ENCODE data around the gene SH3TC1. TPM values are rescaled to one million over a fixed set of nuclear protein-coding genes. Genes with fewer than 3 reads are reported as not detected.

Gene SH3TC1
- total RNA-seq, 5 donors from 2014 or later (not counting 1 experiment from before 2014, with no cell fraction given) = 24.6 to 103 (median 40.3) TPM

DNA sequence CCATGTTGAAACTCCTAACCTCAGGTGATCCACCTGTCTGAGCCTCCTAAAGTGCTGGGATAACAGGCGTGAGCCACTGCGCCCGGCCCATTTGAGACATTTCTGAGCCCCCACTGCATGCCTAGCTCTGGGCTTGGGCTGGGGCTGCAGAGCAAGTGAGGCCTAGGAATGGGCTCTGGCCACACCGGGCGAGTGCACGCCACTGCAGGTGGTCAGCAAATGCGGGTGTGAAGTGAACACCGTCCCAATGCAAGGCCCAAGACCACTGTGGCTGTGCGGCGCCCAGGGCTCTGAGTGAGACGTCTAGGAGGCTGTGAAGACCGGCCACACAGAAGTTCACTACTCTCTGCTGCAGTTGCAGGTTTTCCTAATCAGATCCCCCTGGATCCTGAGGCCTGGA, 9.5 kb downstream of the SH3TC1 start:
- H3K4me3 Mint-ChIP-seq = no peak overlapping the region
- Histone ChIP-seq H3K9me3 (no peaks in the 10 kb centered on the region), H3K4me3 (ENCODE audit: control insufficient read depth in 1 of 2, extremely low read depth in 1 of 2, low read length in 1 of 2) (no peak overlapping the region), H3K36me3 (ENCODE audit: control insufficient read depth in 2 of 2, extremely low read depth in 1 of 2, insufficient read depth in 1 of 2, low read length in 1 of 2) (peaks cover 2 to 10% of the 10 kb centered on the region in 2 donors), H3K4me1 (ENCODE audit: control insufficient read depth in 1 of 2, extremely low read depth in 1 of 2, insufficient read depth in 2 of 2, low read length in 2 of 2) (peaks cover 0 to 10% of the 10 kb centered on the region in 2 experiments), H3K27me3 (replicated peaks in 1 of 2; ENCODE audit: control insufficient read depth in 2 of 2, extremely low read depth in 1 of 2, insufficient read depth in 2 of 2, low read length in 1 of 2) (no peaks in the 10 kb centered on the region), H3K27ac (ENCODE audit: low read length) (no peak overlapping the region)
- peaks cover 12% of the 10 kb centered on the region for H3K36me3 Mint-ChIP-seq
- no peak overlapping the region for H3K27ac Mint-ChIP-seq
- no peak for DNase-seq
- H3K4me1 Mint-ChIP-seq = peaks cover 4 to 13% (median 10%) of the 10 kb centered on the region in 3 donors
- ATAC-seq (replicated peaks in 1 of 4) = no peak
- CTCF ChIA-PET = no interaction called here
- H3K27me3 Mint-ChIP-seq = no peaks in the 10 kb centered on the region
- POLR2A ChIA-PET = no interaction called here
- no peaks in the 10 kb centered on the region for H3K9me3 Mint-ChIP-seq
- 93% methylated on average over 12 of the region's 12 CpGs for WGBS (ENCODE audit: insufficient coverage)

DNA sequence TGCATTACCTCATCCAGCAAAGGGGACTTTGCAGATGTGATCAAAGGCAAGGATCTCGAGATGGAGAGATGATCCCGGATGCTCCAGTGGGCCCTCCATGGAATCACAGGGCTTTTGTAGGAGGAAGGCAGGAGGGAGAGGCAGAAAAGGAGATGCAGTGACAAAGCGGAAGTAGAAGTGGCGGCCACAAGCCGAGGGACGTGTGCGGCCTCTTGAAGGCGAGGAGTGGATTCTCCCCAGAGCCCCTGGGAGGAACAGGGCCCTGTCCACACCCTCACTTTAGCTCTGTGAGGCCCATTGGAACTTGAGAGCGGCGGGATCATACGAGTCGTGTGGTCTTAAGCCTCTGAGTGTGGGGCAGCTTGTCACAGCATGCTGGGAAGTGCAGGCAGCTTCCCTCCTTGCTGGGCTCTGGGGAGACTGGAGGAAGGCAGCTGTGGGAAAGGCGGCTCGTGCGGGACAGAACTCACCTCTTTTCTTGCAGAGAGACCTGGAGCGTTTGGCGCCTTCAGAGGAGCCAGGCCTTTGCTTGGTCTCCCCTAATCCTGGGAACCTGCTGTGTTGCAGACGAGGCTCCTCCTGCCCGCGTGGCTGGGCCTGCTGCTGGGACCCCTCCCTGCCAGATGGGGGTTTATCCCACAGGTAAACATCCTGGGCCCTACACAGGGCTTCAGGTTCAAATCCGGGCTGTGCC, 10.2 kb downstream of the SH3TC1 start:
- DNase-seq (no peak), ATAC-seq (replicated peaks in 1 of 4) (no peak)
- peaks cover 2 to 10% of the 10 kb centered on the region in 2 donors for H3K36me3 ChIP-seq (ENCODE audit: control insufficient read depth in 2 of 2, extremely low read depth in 1 of 2, insufficient read depth in 1 of 2, low read length in 1 of 2)
- POLR2A ChIA-PET = no interaction called here
- no peaks in the 10 kb centered on the region for H3K9me3 ChIP-seq
- peaks cover 0 to 10% of the 10 kb centered on the region in 2 experiments for H3K4me1 ChIP-seq (ENCODE audit: control insufficient read depth in 1 of 2, extremely low read depth in 1 of 2, insufficient read depth in 2 of 2, low read length in 2 of 2)
- H3K27ac ChIP-seq (ENCODE audit: low read length) = no peak overlapping the region
- WGBS (ENCODE audit: insufficient coverage) = 94% methylated on average over 21 of the region's 21 CpGs
- H3K9me3 Mint-ChIP-seq = no peaks in the 10 kb centered on the region
- H3K4me1 Mint-ChIP-seq = peaks cover 4 to 12% (median 8%) of the 10 kb centered on the region in 3 donors
- H3K36me3 Mint-ChIP-seq = peaks cover 16% of the 10 kb centered on the region
- no peak overlapping the region for H3K4me3 Mint-ChIP-seq
- H3K27me3 Mint-ChIP-seq = no peaks in the 10 kb centered on the region
- H3K27me3 ChIP-seq (replicated peaks in 1 of 2; ENCODE audit: control insufficient read depth in 2 of 2, extremely low read depth in 1 of 2, insufficient read depth in 2 of 2, low read length in 1 of 2) = no peaks in the 10 kb centered on the region
- no peak overlapping the region for H3K27ac Mint-ChIP-seq
- CTCF ChIA-PET = no interaction called here
- no peak overlapping the region for H3K4me3 ChIP-seq (ENCODE audit: control insufficient read depth in 1 of 2, extremely low read depth in 1 of 2, low read length in 1 of 2)

DNA sequence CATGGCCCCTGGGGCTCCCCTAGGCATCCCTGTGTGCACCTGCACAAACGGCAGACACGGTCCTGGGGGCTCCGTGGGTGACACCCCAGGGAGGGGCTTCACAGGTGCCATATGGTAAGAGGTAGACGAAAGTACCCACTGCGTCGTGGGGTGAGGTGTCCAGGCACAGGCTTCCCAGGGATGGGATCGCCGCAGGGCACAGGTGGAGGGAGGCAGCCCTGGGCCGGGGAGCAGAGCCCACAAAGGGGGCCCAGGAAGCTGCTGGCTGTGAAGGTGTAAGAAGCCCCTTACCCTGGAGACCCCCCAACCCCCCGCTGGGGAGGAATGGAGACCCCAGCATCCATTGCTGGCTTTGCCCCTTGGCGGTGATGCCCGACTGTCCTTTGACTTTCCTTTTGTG, 10.9 kb downstream of the SH3TC1 start:
- Histone ChIP-seq H3K9me3 (no peaks in the 10 kb centered on the region), H3K4me3 (ENCODE audit: control insufficient read depth in 1 of 2, extremely low read depth in 1 of 2, low read length in 1 of 2) (no peak overlapping the region), H3K4me1 (ENCODE audit: control insufficient read depth in 1 of 2, extremely low read depth in 1 of 2, insufficient read depth in 2 of 2, low read length in 2 of 2) (peaks cover 0 to 10% of the 10 kb centered on the region in 2 experiments), H3K36me3 (ENCODE audit: control insufficient read depth in 2 of 2, extremely low read depth in 1 of 2, insufficient read depth in 1 of 2, low read length in 1 of 2) (peaks cover 2 to 7% of the 10 kb centered on the region in 2 donors), H3K27ac (ENCODE audit: low read length) (no peak overlapping the region), H3K27me3 (replicated peaks in 1 of 2; ENCODE audit: control insufficient read depth in 2 of 2, extremely low read depth in 1 of 2, insufficient read depth in 2 of 2, low read length in 1 of 2) (no peaks in the 10 kb centered on the region)
- no peaks in the 10 kb centered on the region for H3K9me3 Mint-ChIP-seq
- H3K4me3 Mint-ChIP-seq = no peak overlapping the region
- ChIA-PET CTCF (no interaction called here), POLR2A (no interaction called here)
- no peak for ATAC-seq (replicated peaks in 1 of 4)
- H3K27me3 Mint-ChIP-seq = no peaks in the 10 kb centered on the region
- peaks cover 20% of the 10 kb centered on the region for H3K36me3 Mint-ChIP-seq
- no peak for DNase-seq
- 87% methylated on average over 8 of the region's 12 CpGs for WGBS (ENCODE audit: insufficient coverage)
- peaks cover 4 to 7% (median 6%) of the 10 kb centered on the region in 3 donors for H3K4me1 Mint-ChIP-seq
- no peak overlapping the region for H3K27ac Mint-ChIP-seq

DNA sequence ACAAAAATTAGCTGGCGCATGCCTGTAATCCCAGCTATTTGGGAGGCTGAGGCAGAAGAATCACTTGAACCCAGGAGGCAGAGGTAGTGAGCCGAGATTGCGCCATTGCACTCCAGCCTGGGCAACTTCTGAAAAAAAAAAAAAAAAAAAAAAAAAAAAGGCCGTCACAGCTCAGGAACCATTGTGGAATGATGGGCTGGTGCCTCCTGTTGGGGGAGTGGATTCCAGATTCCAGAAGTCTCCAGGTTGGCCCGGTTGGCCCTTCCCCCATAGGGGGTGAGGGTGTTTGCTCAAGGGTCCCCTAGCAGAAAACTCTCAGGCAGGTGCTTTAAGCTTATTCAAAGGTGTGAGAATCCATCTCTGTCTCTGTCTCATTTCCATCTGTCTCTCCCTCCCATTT, 11.5 kb downstream of the SH3TC1 start:
- Mint-ChIP-seq H3K27me3 (no peaks in the 10 kb centered on the region), H3K9me3 (no peaks in the 10 kb centered on the region), H3K36me3 (peaks cover 20% of the 10 kb centered on the region), H3K27ac (no peak overlapping the region), H3K4me3 (no peak overlapping the region), H3K4me1 (peaks cover 4 to 7% (median 6%) of the 10 kb centered on the region in 3 donors)
- no peak overlapping the region for H3K4me3 ChIP-seq (ENCODE audit: control insufficient read depth in 1 of 2, extremely low read depth in 1 of 2, low read length in 1 of 2)
- peaks cover 0 to 8% of the 10 kb centered on the region in 2 experiments for H3K4me1 ChIP-seq (ENCODE audit: control insufficient read depth in 1 of 2, extremely low read depth in 1 of 2, insufficient read depth in 2 of 2, low read length in 2 of 2)
- WGBS (ENCODE audit: insufficient coverage) = 94% methylated on average over 3 of the region's 5 CpGs
- H3K27ac ChIP-seq (ENCODE audit: low read length) = no peak overlapping the region
- POLR2A ChIA-PET = no interaction called here
- no peaks in the 10 kb centered on the region for H3K9me3 ChIP-seq
- no peaks in the 10 kb centered on the region for H3K27me3 ChIP-seq (replicated peaks in 1 of 2; ENCODE audit: control insufficient read depth in 2 of 2, extremely low read depth in 1 of 2, insufficient read depth in 2 of 2, low read length in 1 of 2)
- no peak for ATAC-seq (replicated peaks in 1 of 4)
- DNase-seq = no peak
- CTCF ChIA-PET = no interaction called here
- peaks cover 2 to 11% of the 10 kb centered on the region in 2 donors for H3K36me3 ChIP-seq (ENCODE audit: control insufficient read depth in 2 of 2, extremely low read depth in 1 of 2, insufficient read depth in 1 of 2, low read length in 1 of 2)

DNA sequence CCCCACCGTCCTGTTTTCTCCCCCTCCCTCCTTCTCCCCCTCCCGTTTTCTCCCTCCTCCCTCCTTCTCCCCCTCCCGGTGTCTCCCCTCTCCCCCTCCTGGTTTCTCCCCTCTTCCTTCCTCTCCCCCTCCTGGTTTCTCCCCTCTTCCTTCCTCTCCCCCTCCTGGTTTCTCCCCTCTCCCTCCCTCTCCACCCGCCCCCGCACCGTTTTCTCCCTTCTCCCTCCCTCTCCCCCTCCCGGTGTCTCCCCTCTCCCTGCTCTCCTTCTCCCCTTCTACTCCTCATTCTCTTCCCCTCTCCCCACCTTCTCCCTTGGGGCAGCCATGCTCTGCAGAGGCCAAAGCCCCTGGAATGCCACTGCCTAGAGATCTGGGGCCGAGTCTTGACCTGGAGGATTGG, 12.2 kb downstream of the SH3TC1 start:
- Mint-ChIP-seq H3K9me3 (no peaks in the 10 kb centered on the region), H3K4me3 (no peak overlapping the region), H3K27me3 (no peaks in the 10 kb centered on the region), H3K36me3 (peaks cover 20% of the 10 kb centered on the region), H3K27ac (no peak overlapping the region), H3K4me1 (peaks cover 0 to 1% (median under 1%) of the 10 kb centered on the region in 3 donors)
- H3K9me3 ChIP-seq = no peaks in the 10 kb centered on the region
- POLR2A ChIA-PET = no interaction called here
- no peak overlapping the region for H3K4me3 ChIP-seq (ENCODE audit: control insufficient read depth in 1 of 2, extremely low read depth in 1 of 2, low read length in 1 of 2)
- 67% methylated on average over 3 of the region's 8 CpGs for WGBS (ENCODE audit: insufficient coverage)
- peaks cover 0 to 1% of the 10 kb centered on the region in 2 experiments for H3K4me1 ChIP-seq (ENCODE audit: control insufficient read depth in 1 of 2, extremely low read depth in 1 of 2, insufficient read depth in 2 of 2, low read length in 2 of 2)
- H3K36me3 ChIP-seq (ENCODE audit: control insufficient read depth in 2 of 2, extremely low read depth in 1 of 2, insufficient read depth in 1 of 2, low read length in 1 of 2) = peaks cover 2 to 11% of the 10 kb centered on the region in 2 donors
- DNase-seq (no peak), ATAC-seq (replicated peaks in 1 of 4) (no peak)
- CTCF ChIA-PET = no interaction called here
- H3K27ac ChIP-seq (ENCODE audit: low read length) = no peak overlapping the region
- H3K27me3 ChIP-seq (replicated peaks in 1 of 2; ENCODE audit: control insufficient read depth in 2 of 2, extremely low read depth in 1 of 2, insufficient read depth in 2 of 2, low read length in 1 of 2) = no peaks in the 10 kb centered on the region

DNA sequence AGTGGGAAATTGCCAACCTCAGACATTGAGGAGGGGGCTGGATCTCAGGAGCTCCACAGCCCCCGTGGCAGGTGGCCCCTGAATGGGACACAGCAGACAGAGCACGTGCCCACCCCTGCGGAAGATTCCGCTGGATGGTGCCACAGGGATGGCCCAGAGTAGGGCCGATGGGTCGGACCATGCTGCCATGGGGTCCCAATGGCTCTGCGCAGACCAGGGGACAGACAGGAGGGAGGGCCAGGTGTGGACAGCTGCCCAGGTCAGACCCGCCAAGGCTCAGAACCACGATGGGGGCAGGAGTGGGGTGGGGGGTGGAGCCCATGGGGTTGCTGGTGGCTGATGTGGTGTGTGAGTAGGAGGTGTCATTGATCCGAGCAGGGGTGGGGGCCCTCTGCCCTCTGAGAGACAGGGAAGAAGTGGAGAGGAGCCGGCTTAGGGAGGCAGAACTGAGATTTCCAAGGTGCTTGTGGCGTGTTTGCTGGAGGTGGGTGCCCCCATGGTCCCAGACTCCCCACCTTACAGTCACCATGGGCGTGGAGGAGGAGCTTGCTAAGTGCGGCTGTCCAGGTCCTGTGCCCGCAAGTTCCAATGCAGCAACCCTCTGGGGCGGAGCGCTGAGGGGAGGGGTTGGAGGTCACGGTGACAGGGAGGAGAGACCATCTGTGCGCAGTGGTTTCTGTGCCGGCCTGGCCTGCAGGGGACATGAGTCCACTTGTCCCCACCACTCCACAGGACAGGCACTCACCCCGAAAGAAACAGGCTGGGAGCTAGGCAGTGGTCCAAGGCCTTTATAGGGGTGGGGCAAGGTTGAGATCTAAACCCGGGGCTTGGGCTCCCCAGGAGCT, 12.9 kb downstream of the SH3TC1 start:
- POLR2A ChIA-PET = interaction anchor here in 1 of 2 donors (0.7 kb wide), 1 partner anchor 17 kb away, joined by 3 read pairs; no protein-coding TSS in a partner anchor
- 80% methylated on average over 10 of the region's 22 CpGs for WGBS (ENCODE audit: insufficient coverage)

More for the DNA sequence above, 12.9 kb downstream of the SH3TC1 start:
- no peak overlapping the region for H3K27ac ChIP-seq (ENCODE audit: low read length)
- ATAC-seq (replicated peaks in 1 of 4) = no peak
- Mint-ChIP-seq H3K9me3 (no peaks in the 10 kb centered on the region), H3K4me3 (no peak overlapping the region), H3K36me3 (peaks cover 20% of the 10 kb centered on the region), H3K4me1 (no peaks in the 10 kb centered on the region), H3K27ac (no peak overlapping the region), H3K27me3 (no peaks in the 10 kb centered on the region)
- DNase-seq = no peak
- no peaks in the 10 kb centered on the region for H3K4me1 ChIP-seq (ENCODE audit: control insufficient read depth in 1 of 2, extremely low read depth in 1 of 2, insufficient read depth in 2 of 2, low read length in 2 of 2)
- CTCF ChIA-PET = no interaction called here
- H3K36me3 ChIP-seq (ENCODE audit: control insufficient read depth in 2 of 2, extremely low read depth in 1 of 2, insufficient read depth in 1 of 2, low read length in 1 of 2) = peaks cover 7 to 11% of the 10 kb centered on the region in 2 donors
- H3K27me3 ChIP-seq (replicated peaks in 1 of 2; ENCODE audit: control insufficient read depth in 2 of 2, extremely low read depth in 1 of 2, insufficient read depth in 2 of 2, low read length in 1 of 2) = no peaks in the 10 kb centered on the region
- H3K9me3 ChIP-seq = no peaks in the 10 kb centered on the region
- no peak overlapping the region for H3K4me3 ChIP-seq (ENCODE audit: control insufficient read depth in 1 of 2, extremely low read depth in 1 of 2, low read length in 1 of 2)

All from T-cell (primary cell).